Chondrocyte (in vitro differentiated cells): ENCODE measurements around the gene SGCA. TPM values are rescaled to one million over a fixed set of nuclear protein-coding genes. Genes with fewer than 3 reads are reported as not detected.

Experiments used
- DNase-seq: peaks from one replicate; pipeline ENCODE4 v3.0.0; 2021; ENCODE audit warnings: mixed read lengths, low spot score
- H3K27ac Mint-ChIP-seq: one replicate; pipeline ENCODE4 v1.8.0; 2021; ENCODE audit warnings: mild to moderate bottlenecking, moderate library complexity, mixed read lengths; ENCODE audit not compliant: unreplicated experiment
- H3K27me3 Mint-ChIP-seq: 2 replicates; pipeline ENCODE4 v1.8.0; 2021; ENCODE audit warnings: low read depth, mixed read lengths
- H3K36me3 Mint-ChIP-seq: 2 replicates; pipeline ENCODE4 v1.8.0; 2021; ENCODE audit warnings: low read depth, mixed read lengths
- H3K4me1 Mint-ChIP-seq: 2 replicates; pipeline ENCODE4 v1.8.0; 2021; ENCODE audit warnings: low read depth, mild to moderate bottlenecking, mixed read lengths
- H3K4me3 Mint-ChIP-seq: one replicate; pipeline ENCODE4 v1.8.0; 2021; ENCODE audit warnings: mild to moderate bottlenecking, moderate library complexity, mixed read lengths; ENCODE audit not compliant: unreplicated experiment
- H3K9me3 Mint-ChIP-seq: 2 replicates; pipeline ENCODE4 v1.8.0; 2021; ENCODE audit warnings: low read depth, mixed read lengths
- CTCF ChIP-seq: fragments of 200-600 bp; sonication (generic); IDR thresholded peaks from 2 replicates; pipeline ENCODE4 v1.5.0; 2021; ENCODE audit warnings: antibody characterized with exemption, mild to moderate bottlenecking, moderate library complexity
- total RNA-seq: library from RNA; stranded (reverse); gene quantifications from 3 replicates; pipeline ENCODE4 v1.2.1, GENCODE V29; 2021

The SGCA gene
- total RNA-seq, 1 donor from 2014 or later: 1.3 TPM

- Mint-ChIP-seq H3K4me1 (peaks cover 4% of the 10 kb centered on the region), H3K4me3 (no peak overlapping the region), H3K27me3 (no peaks in the 10 kb centered on the region), H3K36me3 (peaks cover 15% of the 10 kb centered on the region), H3K9me3 (no peaks in the 10 kb centered on the region), H3K27ac (no peak overlapping the region)
- DNase-seq: no peak
- TF ChIP-seq CTCF: no peak
Observed at GRCh38 chr17:50120475-50121253, 45.1 kb upstream of the SGCA start.

- Mint-ChIP-seq H3K4me1 (peaks cover 14% of the 10 kb centered on the region), H3K27me3 (no peaks in the 10 kb centered on the region), H3K4me3 (no peak overlapping the region), H3K9me3 (no peaks in the 10 kb centered on the region), H3K36me3 (peaks cover 13% of the 10 kb centered on the region), H3K27ac (no peak overlapping the region)
- no peak for TF ChIP-seq CTCF
- no peak for DNase-seq
Observed at GRCh38 chr17:50122945-50123344, 42.9 kb upstream of the SGCA start.

DNA sequence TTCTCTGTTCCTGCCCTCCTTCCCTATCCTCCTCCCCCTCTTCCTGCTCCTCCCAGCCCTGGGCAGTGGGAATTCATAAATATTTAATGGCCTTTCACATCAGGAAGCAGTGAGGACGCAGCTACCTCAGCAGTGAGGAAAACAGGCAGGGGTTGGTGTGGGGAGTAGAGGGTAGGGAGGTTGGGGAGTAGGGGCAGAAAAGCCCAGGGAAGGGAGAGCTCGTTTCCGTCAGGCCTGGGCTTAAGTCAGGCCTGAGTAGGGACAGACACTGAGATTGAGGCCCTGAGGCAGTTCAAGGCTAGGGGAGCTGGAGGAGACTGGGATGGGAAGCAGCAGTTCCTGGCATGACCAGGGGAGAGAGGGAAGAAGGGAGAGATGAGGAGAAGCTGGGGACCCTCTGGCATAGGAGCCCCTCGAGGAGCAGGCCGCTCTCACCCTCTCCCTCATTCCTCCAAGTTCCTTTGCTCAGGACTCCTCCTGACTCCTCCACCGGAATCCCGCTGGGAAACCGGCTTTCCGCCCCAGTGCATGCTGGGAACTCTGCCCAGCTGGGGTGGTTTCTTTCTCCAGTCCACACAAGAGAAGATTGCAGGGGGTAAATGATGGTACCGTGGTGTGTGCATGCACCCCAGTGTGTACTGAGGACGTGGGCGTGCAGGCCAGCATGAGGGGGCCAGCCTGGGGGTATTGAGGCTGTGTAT is 42.0 kb upstream of the SGCA start:
- peaks cover 22% of the 10 kb centered on the region for H3K4me1 Mint-ChIP-seq
- no peak for TF ChIP-seq CTCF
- no peak overlapping the region for H3K4me3 Mint-ChIP-seq
- H3K27ac Mint-ChIP-seq: no peak overlapping the region
- peaks cover 13% of the 10 kb centered on the region for H3K36me3 Mint-ChIP-seq
- H3K9me3 Mint-ChIP-seq: no peaks in the 10 kb centered on the region
- H3K27me3 Mint-ChIP-seq: no peaks in the 10 kb centered on the region
- DNase-seq: no peak

GRCh38 chr17:50125420-50125997 is 40.3 kb upstream of the SGCA start:
- peaks cover 26% of the 10 kb centered on the region for H3K4me1 Mint-ChIP-seq
- H3K36me3 Mint-ChIP-seq: peaks cover 8% of the 10 kb centered on the region
- H3K4me3 Mint-ChIP-seq: no peak overlapping the region
- H3K27ac Mint-ChIP-seq: no peak overlapping the region
- no peaks in the 10 kb centered on the region for H3K27me3 Mint-ChIP-seq
- TF ChIP-seq CTCF: no peak
- H3K9me3 Mint-ChIP-seq: no peaks in the 10 kb centered on the region
- no peak for DNase-seq

GRCh38 chr17:50127697-50128361 is 38.0 kb upstream of the SGCA start:
- Mint-ChIP-seq H3K4me1 (peaks cover 36% of the 10 kb centered on the region), H3K4me3 (peak overlapping the region; percentile 10), H3K27me3 (no peaks in the 10 kb centered on the region), H3K27ac (no peak overlapping the region), H3K36me3 (no peaks in the 10 kb centered on the region), H3K9me3 (no peaks in the 10 kb centered on the region)
- no peak for DNase-seq
- no peak for TF ChIP-seq CTCF
